Caco-2 (cell line): ENCODE measurements around the gene TKTL1. TPM values are rescaled to one million over a fixed set of nuclear protein-coding genes. Genes with fewer than 3 reads are reported as not detected.

Experiments used
- BruUV-seq: library from RNA; stranded (reverse); fragments of 400-500 nt; replicated peaks from 2 replicates; lab custom pipeline; 2021; lab: Mats Ljungman, UMichigan
- CTCF ChIA-PET: fragments of 300-600 bp; sonication (Branson Sonifier 250); formaldehyde crosslinking; loops from one replicate; lab custom pipeline; 2022; ENCODE audit warnings: antibody characterized with exemption; lab: Charles Lee
- POLR2A ChIA-PET: fragments of 300-600 bp; sonication (Branson Sonifier 250); formaldehyde crosslinking; loops from one replicate; lab custom pipeline; 2022; ENCODE audit warnings: antibody characterized with exemption; lab: Charles Lee
- DNase-seq, 2 experiments: peaks; one replicate each; pipeline versions ENCODE4 v3.0.0 to v3.0.0-alpha.2; 2020 to 2022
- H3K27me3 ChIP-seq: replicated peaks from 2 replicates; pipeline ENCODE4 v1.6.0; 2011; ENCODE audit warnings: low read length; ENCODE audit not compliant: control insufficient read depth, insufficient read depth
- H3K36me3 ChIP-seq: 2 replicates; pipeline ENCODE4 v1.5.1; 2011; ENCODE audit warnings: low read length; ENCODE audit not compliant: control insufficient read depth, insufficient read depth
- H3K4me1 ChIP-seq: fragments of 250-450 bp; sonication (Bioruptor Pico); 2 replicates; pipeline ENCODE4 v1.5.1; 2020; ENCODE audit warnings: mild to moderate bottlenecking
- H3K4me3 ChIP-seq: 2 replicates; pipeline ENCODE4 v1.5.1; 2011; ENCODE audit warnings: low read depth, mild to moderate bottlenecking, control low read depth, low read length
- H3K9me3 ChIP-seq: fragments of 250-450 bp; sonication (Bioruptor Pico); 2 replicates; pipeline ENCODE4 v1.5.1; 2020; ENCODE audit warnings: mild to moderate bottlenecking, moderate library complexity
- H3K27ac Mint-ChIP-seq: one replicate; pipeline ENCODE4 v1.8.0; 2022; ENCODE audit warnings: mixed read lengths; ENCODE audit not compliant: unreplicated experiment
- H3K27me3 Mint-ChIP-seq: one replicate; pipeline ENCODE4 v1.8.0; 2022; ENCODE audit warnings: mixed read lengths; ENCODE audit not compliant: insufficient read depth, unreplicated experiment
- H3K36me3 Mint-ChIP-seq: one replicate; pipeline ENCODE4 v1.8.0; 2022; ENCODE audit warnings: mild to moderate bottlenecking, mixed read lengths; ENCODE audit not compliant: insufficient read depth, unreplicated experiment
- H3K4me1 Mint-ChIP-seq: one replicate; pipeline ENCODE4 v1.8.0; 2022; ENCODE audit warnings: low read depth, mixed read lengths; ENCODE audit not compliant: unreplicated experiment
- H3K4me3 Mint-ChIP-seq: one replicate; pipeline ENCODE4 v1.8.0; 2022; ENCODE audit warnings: mild to moderate bottlenecking, moderate library complexity, mixed read lengths; ENCODE audit not compliant: unreplicated experiment
- H3K9me3 Mint-ChIP-seq: one replicate; pipeline ENCODE4 v1.8.0; 2022; ENCODE audit warnings: mixed read lengths; ENCODE audit not compliant: unreplicated experiment
- CTCF ChIP-seq, 2 experiments: fragments of 200-600 bp in 1 of 2; IDR thresholded peaks; 1 replicate in 1 of 2; 2 replicates in 1 of 2; pipeline versions ENCODE4 v1.5.1 to v1.8.0; 2011 to 2022; ENCODE audit warnings: antibody characterized with exemption in 1 of 2, control low read depth in 1 of 2, inconsistent platforms in 1 of 2, low read depth in 1 of 2, low read length in 1 of 2, mild to moderate bottlenecking in 1 of 2, moderate library complexity in 1 of 2; ENCODE audit not compliant: insufficient read depth in 1 of 2, severe bottlenecking in 1 of 2, unreplicated experiment in 1 of 2
- intact Hi-C: fragments of 100-400 bp; cut with micrococcal nuclease; formaldehyde crosslinking; loops from one replicate; pipeline ENCODE4 v1.10.0; 2022; ENCODE audit not compliant: unreplicated experiment
- total RNA-seq: library from RNA; stranded (reverse); gene quantifications from 2 replicates; pipeline ENCODE4 v1.2.3, GENCODE V29; 2022

TKTL1 gene
- total RNA-seq, 1 experiment from 2014 or later, result not detected

GRCh38 chrX:154309041-154309775 lies 13.6 kb downstream of the TKTL1 start:
- H3K36me3 Mint-ChIP-seq, result no peaks in the 10 kb centered on the region
- TF ChIP-seq CTCF (IDR thresholded peaks at IDR 0.05; ENCODE audit: insufficient read depth in 1 of 2, low read depth in 1 of 2, low read length in 1 of 2, severe bottlenecking in 1 of 2, unreplicated experiment in 1 of 2), result no peak
- H3K4me1 ChIP-seq, result no peaks in the 10 kb centered on the region
- CTCF ChIA-PET, result no interaction called here
- no peak overlapping the region for H3K27ac Mint-ChIP-seq
- H3K9me3 Mint-ChIP-seq, result no peaks in the 10 kb centered on the region
- H3K36me3 ChIP-seq, result no peaks in the 10 kb centered on the region
- DNase-seq, result no peak
- H3K27me3 Mint-ChIP-seq, result peaks cover 3% of the 10 kb centered on the region
- POLR2A ChIA-PET, result no interaction called here
- H3K4me1 Mint-ChIP-seq, result no peaks in the 10 kb centered on the region
- BruUV-seq, result no TSS peak
- no peaks in the 10 kb centered on the region for H3K27me3 ChIP-seq
- H3K4me3 ChIP-seq, result no peak overlapping the region
- no peaks in the 10 kb centered on the region for H3K9me3 ChIP-seq
- intact Hi-C loops, result no loop called here
- H3K4me3 Mint-ChIP-seq, result no peak overlapping the region

GRCh38 chrX:154310616-154311536 lies 15.3 kb downstream of the TKTL1 start:
- H3K4me1 Mint-ChIP-seq, result no peaks in the 10 kb centered on the region
- no peak overlapping the region for H3K4me3 Mint-ChIP-seq
- intact Hi-C loops, result no loop called here
- H3K9me3 Mint-ChIP-seq, result no peaks in the 10 kb centered on the region
- H3K4me3 ChIP-seq, result no peak overlapping the region
- ChIA-PET CTCF (no interaction called here), POLR2A (no interaction called here)
- H3K9me3 ChIP-seq, result no peaks in the 10 kb centered on the region
- H3K4me1 ChIP-seq, result no peaks in the 10 kb centered on the region
- no peaks in the 10 kb centered on the region for H3K36me3 ChIP-seq
- H3K27ac Mint-ChIP-seq, result no peak overlapping the region
- H3K27me3 Mint-ChIP-seq, result peaks cover 3% of the 10 kb centered on the region
- no peak for DNase-seq
- no peaks in the 10 kb centered on the region for H3K27me3 ChIP-seq
- H3K36me3 Mint-ChIP-seq, result no peaks in the 10 kb centered on the region
- BruUV-seq, result no TSS peak
- no peak for TF ChIP-seq CTCF (IDR thresholded peaks at IDR 0.05; ENCODE audit: insufficient read depth in 1 of 2, low read depth in 1 of 2, low read length in 1 of 2, severe bottlenecking in 1 of 2, unreplicated experiment in 1 of 2)

GRCh38 chrX:154312116-154312515 lies 16.5 kb downstream of the TKTL1 start:
- Histone ChIP-seq H3K4me3 (no peak overlapping the region), H3K4me1 (no peaks in the 10 kb centered on the region), H3K9me3 (no peaks in the 10 kb centered on the region), H3K27me3 (no peaks in the 10 kb centered on the region), H3K36me3 (no peaks in the 10 kb centered on the region)
- Mint-ChIP-seq H3K9me3 (no peaks in the 10 kb centered on the region), H3K4me3 (no peak overlapping the region), H3K27ac (no peak overlapping the region), H3K36me3 (no peaks in the 10 kb centered on the region), H3K4me1 (no peaks in the 10 kb centered on the region), H3K27me3 (peaks cover 3% of the 10 kb centered on the region)
- ChIA-PET POLR2A (no interaction called here), CTCF (no interaction called here)
- DNase-seq, result no peak
- no peak for TF ChIP-seq CTCF (IDR thresholded peaks at IDR 0.05; ENCODE audit: insufficient read depth in 1 of 2, low read depth in 1 of 2, low read length in 1 of 2, severe bottlenecking in 1 of 2, unreplicated experiment in 1 of 2)
- intact Hi-C loops, result no loop called here
- BruUV-seq, result no TSS peak
